MM.1S (cell line): ENCODE measurements around the gene INTS11.

Experiments
- DNase-seq: peaks from one replicate; pipeline ENCODE4 v3.0.0-alpha.2; 2015
- H2AFZ ChIP-seq: fragments of 300-600 bp; sonication (generic); 2 replicates; pipeline ENCODE4 v1.6.0; 2016; ENCODE audit warnings: antibody characterized with exemption, low read length
- H3F3A ChIP-seq: fragments of 300-600 bp; sonication (generic); 2 replicates; pipeline ENCODE4 v1.6.1; 2016; ENCODE audit warnings: mild to moderate bottlenecking, antibody characterized with exemption, low read length, moderate library complexity, mixed read lengths; ENCODE audit not compliant: insufficient read depth
- H3K27ac ChIP-seq: fragments of 300-600 bp; sonication (generic); 2 replicates; pipeline ENCODE4 v1.5.1; 2016; ENCODE audit warnings: mild to moderate bottlenecking, low read length
- H3K27me3 ChIP-seq: fragments of 300-600 bp; sonication (generic); replicated peaks from 2 replicates; pipeline ENCODE4 v1.6.0; 2016; ENCODE audit warnings: low read length; ENCODE audit not compliant: insufficient read depth
- H3K36me3 ChIP-seq: fragments of 300-600 bp; sonication (generic); replicated peaks from 2 replicates; pipeline ENCODE4 v1.6.1; 2016; ENCODE audit warnings: mild to moderate bottlenecking, low read length, mixed read lengths; ENCODE audit not compliant: insufficient read depth
- H3K4me1 ChIP-seq: fragments of 300-600 bp; sonication (generic); 2 replicates; pipeline ENCODE4 v1.6.1; 2016; ENCODE audit warnings: low read length, mixed read lengths
- H3K4me2 ChIP-seq: fragments of 300-600 bp; sonication (generic); 2 replicates; pipeline ENCODE4 v1.6.0; 2016; ENCODE audit warnings: low read depth, low read length
- H3K4me3 ChIP-seq: fragments of 300-600 bp; sonication (generic); 2 replicates; pipeline ENCODE4 v1.5.1; 2016; ENCODE audit warnings: low read length, mixed read lengths
- H3K79me2 ChIP-seq: fragments of 300-600 bp; sonication (generic); 2 replicates; pipeline ENCODE4 v1.6.1; 2016; ENCODE audit warnings: mixed run types, low read length, mixed read lengths
- H3K9ac ChIP-seq: fragments of 300-600 bp; sonication (generic); 2 replicates; pipeline ENCODE4 v1.6.1; 2016; ENCODE audit warnings: low read length, mixed read lengths
- H3K9me2 ChIP-seq: fragments of 300-600 bp; sonication (generic); replicated peaks from 2 replicates; pipeline ENCODE4 v1.6.1; 2016; ENCODE audit warnings: mild to moderate bottlenecking, low read length, mixed read lengths; ENCODE audit not compliant: insufficient read depth
- H3K9me3 ChIP-seq: fragments of 300-600 bp; sonication (generic); replicated peaks from 2 replicates; pipeline ENCODE4 v1.6.1; 2016; ENCODE audit warnings: mild to moderate bottlenecking, low read length, mixed read lengths; ENCODE audit not compliant: insufficient read depth
- H4K20me1 ChIP-seq: fragments of 300-600 bp; sonication (generic); 2 replicates; pipeline ENCODE4 v1.6.1; 2016; ENCODE audit warnings: mild to moderate bottlenecking, low read length, moderate library complexity, mixed read lengths; ENCODE audit not compliant: insufficient read depth
- EZH2 ChIP-seq: fragments of 300-600 bp; sonication (generic); optimal IDR thresholded peaks from 2 replicates; pipeline ENCODE3; 2017; ENCODE audit warnings: low read depth, mild to moderate bottlenecking, antibody characterized with exemption, low read length, mixed read lengths
- EZH2phosphoT487 ChIP-seq: fragments of 300-600 bp; sonication (generic); IDR thresholded peaks from 2 replicates; pipeline ENCODE4 v1.6.1; 2018; ENCODE audit warnings: antibody characterized with exemption, low read length
- TF ChIP-seq, protein P1 (sequence below): fragments of 300-600 bp; sonication (generic); IDR thresholded peaks from 2 replicates; pipeline ENCODE4 v1.5.1; 2016; ENCODE audit warnings: antibody characterized with exemption, low read length, mixed read lengths

Gene INTS11

GRCh38 chr1:1359664-1360468 lies 35.4 kb upstream of the INTS11 start:
- H3F3A ChIP-seq, result no peaks in the 10 kb centered on the region
- TF ChIP-seq, protein P1, sequence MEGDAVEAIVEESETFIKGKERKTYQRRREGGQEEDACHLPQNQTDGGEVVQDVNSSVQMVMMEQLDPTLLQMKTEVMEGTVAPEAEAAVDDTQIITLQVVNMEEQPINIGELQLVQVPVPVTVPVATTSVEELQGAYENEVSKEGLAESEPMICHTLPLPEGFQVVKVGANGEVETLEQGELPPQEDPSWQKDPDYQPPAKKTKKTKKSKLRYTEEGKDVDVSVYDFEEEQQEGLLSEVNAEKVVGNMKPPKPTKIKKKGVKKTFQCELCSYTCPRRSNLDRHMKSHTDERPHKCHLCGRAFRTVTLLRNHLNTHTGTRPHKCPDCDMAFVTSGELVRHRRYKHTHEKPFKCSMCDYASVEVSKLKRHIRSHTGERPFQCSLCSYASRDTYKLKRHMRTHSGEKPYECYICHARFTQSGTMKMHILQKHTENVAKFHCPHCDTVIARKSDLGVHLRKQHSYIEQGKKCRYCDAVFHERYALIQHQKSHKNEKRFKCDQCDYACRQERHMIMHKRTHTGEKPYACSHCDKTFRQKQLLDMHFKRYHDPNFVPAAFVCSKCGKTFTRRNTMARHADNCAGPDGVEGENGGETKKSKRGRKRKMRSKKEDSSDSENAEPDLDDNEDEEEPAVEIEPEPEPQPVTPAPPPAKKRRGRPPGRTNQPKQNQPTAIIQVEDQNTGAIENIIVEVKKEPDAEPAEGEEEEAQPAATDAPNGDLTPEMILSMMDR, result no peak
- TF ChIP-seq EZH2 (no peak), EZH2phosphoT487 (no peak)
- H3K9ac ChIP-seq, result no peak overlapping the region
- H2AFZ ChIP-seq, result no peak overlapping the region
- no peaks in the 10 kb centered on the region for H3K36me3 ChIP-seq
- H4K20me1 ChIP-seq, result no peaks in the 10 kb centered on the region
- H3K79me2 ChIP-seq, result no peaks in the 10 kb centered on the region
- H3K4me3 ChIP-seq, result no peak overlapping the region
- DNase-seq, result no peak
- H3K4me2 ChIP-seq, result no peak overlapping the region
- no peaks in the 10 kb centered on the region for H3K4me1 ChIP-seq
- peaks cover 46% of the 10 kb centered on the region for H3K27me3 ChIP-seq
- no peaks in the 10 kb centered on the region for H3K9me3 ChIP-seq
- H3K9me2 ChIP-seq, result no peaks in the 10 kb centered on the region
- H3K27ac ChIP-seq, result no peak overlapping the region

- Histone ChIP-seq H4K20me1 (no peaks in the 10 kb centered on the region), H3K27ac (no peak overlapping the region), H3K4me3 (no peak overlapping the region), H3F3A (no peaks in the 10 kb centered on the region), H3K4me1 (no peaks in the 10 kb centered on the region), H3K27me3 (peaks cover 49% of the 10 kb centered on the region), H3K9ac (no peak overlapping the region), H3K4me2 (no peak overlapping the region), H3K9me3 (no peaks in the 10 kb centered on the region), H3K79me2 (no peaks in the 10 kb centered on the region), H3K9me2 (no peaks in the 10 kb centered on the region), H2AFZ (no peak overlapping the region), H3K36me3 (no peaks in the 10 kb centered on the region)
- DNase-seq, result no peak
- no peak for TF ChIP-seq EZH2phosphoT487
- no peak for TF ChIP-seq EZH2
- TF ChIP-seq, protein P1, result no peak
Measured at GRCh38 chr1:1359308-1359663, 34.8 kb upstream of the INTS11 start.

DNA sequence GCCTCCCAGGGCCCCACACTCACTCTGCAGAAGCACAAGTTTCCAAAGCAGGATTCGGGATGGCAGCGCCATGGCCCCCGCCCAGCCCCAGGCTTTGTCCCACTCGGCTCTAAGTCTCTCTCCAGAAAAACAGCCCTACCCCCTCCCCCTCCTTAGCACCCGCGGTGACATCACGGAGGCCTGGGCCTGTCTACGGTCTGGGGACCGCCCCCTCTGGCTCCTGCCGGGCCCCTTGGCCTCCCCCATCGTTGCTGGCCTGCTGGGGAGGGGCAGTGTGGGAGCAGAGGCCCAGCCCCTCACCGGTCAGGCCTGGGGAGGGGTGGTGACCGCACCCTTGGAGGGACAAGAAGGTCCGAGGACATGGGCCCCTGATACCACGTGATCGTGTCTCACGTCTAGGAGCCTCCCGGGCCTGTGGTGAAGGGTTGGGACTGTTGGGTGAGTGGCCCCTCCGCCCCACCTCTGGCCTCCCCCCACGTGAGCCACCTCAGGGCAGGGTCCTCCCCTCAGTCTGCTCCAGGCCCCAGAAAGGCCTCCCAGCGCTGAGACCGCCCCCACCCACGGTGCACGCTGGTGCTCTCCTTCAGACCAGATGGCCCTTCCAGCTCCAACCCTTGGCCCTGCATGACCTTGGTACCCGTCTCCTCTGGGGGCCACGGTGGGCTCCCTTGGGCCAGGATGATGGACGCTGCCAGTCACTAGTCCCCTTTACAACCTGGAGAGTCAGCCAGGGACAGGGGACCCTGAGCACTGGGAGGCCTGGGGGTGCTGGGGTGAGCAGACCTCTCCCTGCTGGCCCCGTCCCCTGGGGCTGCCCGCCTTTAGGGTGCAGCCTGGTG lies 34.2 kb upstream of the INTS11 start, which contains the start of gene MXRA8:
TSS of gene MXRA8 (minus strand) at position 123 of the 839 bp plus-strand sequence. CDS start at position 72, 51 bp downstream.
- no peak within 1 kb of the TSS for H3K9ac ChIP-seq
- no peaks in the 10 kb centered on the region for H3K4me1 ChIP-seq
- H3K36me3 ChIP-seq, result no peaks in the 10 kb centered on the region
- no peaks in the 10 kb centered on the region for H4K20me1 ChIP-seq
- no peak within 1 kb of the TSS for H3K27ac ChIP-seq
- peaks cover 55% of the 10 kb centered on the region for H3K27me3 ChIP-seq
- no peak for DNase-seq
- H3K9me3 ChIP-seq, result no peaks in the 10 kb centered on the region
- H2AFZ ChIP-seq, result no peak within 1 kb of the TSS
- H3F3A ChIP-seq, result no peaks in the 10 kb centered on the region
- TF ChIP-seq EZH2, result no peak
- TF ChIP-seq, protein P1, result no peak
- TF ChIP-seq EZH2phosphoT487, result no peak
- H3K9me2 ChIP-seq, result no peaks in the 10 kb centered on the region
- H3K79me2 ChIP-seq, result no peaks in the 10 kb centered on the region
- no peak within 1 kb of the TSS for H3K4me3 ChIP-seq
- H3K4me2 ChIP-seq, result no peak within 1 kb of the TSS
